ENCODE data around the gene PAX5. TPM values are rescaled to one million over a fixed set of nuclear protein-coding genes. Genes with fewer than 3 reads are reported as not detected.

The PAX5 gene
- total and polyA plus RNA-seq, 2 donors (not counting 1 experiment from before 2014, with no cell fraction given): 196 to 275 TPM

- peaks cover 75% of the 10 kb centered on the region for H3K79me2 ChIP-seq (ENCODE audit: control insufficient read depth, insufficient read depth, low read length)
- intact Hi-C loops (cut with micrococcal nuclease): loop anchor here (1.0 to 5.0 kb wide), 3 partner anchors 10 to 110 kb away; no protein-coding TSS in a partner anchor
- Mint-ChIP-seq H3K9me3 (ENCODE audit: insufficient read depth) (no peaks in the 10 kb centered on the region), H3K27me3 (no peaks in the 10 kb centered on the region), H3K4me3 (peak overlapping the region; percentile 89), H3K4me1 (peaks cover 62% of the 10 kb centered on the region), H3K27ac (peak overlapping the region; percentile 96)
- CTCF ChIA-PET: interaction anchor here (0.6 to 5.0 kb wide), 23 partner anchors 8 to 292 kb away, joined by 3 to 81 read pairs (median 5); partner anchors contain the start of gene ZCCHC7
- no peak for TF ChIP-seq CTCF (IDR thresholded peaks at IDR 0.05)
- peak; percentile 49 for TF ChIP-seq EZH2 (IDR thresholded peaks at IDR 0.05; ENCODE audit: borderline replicate concordance, insufficient read depth, low read depth, low read length, poor library complexity, severe bottlenecking)
- H4K20me1 ChIP-seq (ENCODE audit: control insufficient read depth, insufficient read depth, low read length, poor library complexity, severe bottlenecking): peaks cover 4% of the 10 kb centered on the region
- no peaks in the 10 kb centered on the region for H3K27me3 ChIP-seq (replicated peaks in 1 of 4; ENCODE audit: control extremely low read depth in 1 of 4, control insufficient read depth in 3 of 4, insufficient read depth in 4 of 4, low read length in 3 of 4)
- ATAC-seq (ENCODE audit: low read depth): peak; percentile 35
- H2AFZ ChIP-seq (ENCODE audit: insufficient read depth, low read depth, low read length, poor library complexity, severe bottlenecking): peak overlapping the region; percentile 83
- H3K27ac ChIP-seq (ENCODE audit: low read length in 2 of 2): peak overlapping the region; percentile 98 to 100
- H3K4me3 ChIP-seq (ENCODE audit: control extremely low read depth in 1 of 5, extremely low read depth in 1 of 5, insufficient read depth in 1 of 5, low read depth in 2 of 5, low read length in 4 of 5): peak overlapping the region; percentile 42 to 95 (median 86)
- POLR2A ChIA-PET: interaction anchor here (0.5 to 5.0 kb wide), 25 partner anchors 13 to 335 kb away, joined by 3 to 59 read pairs (median 5); partner anchors contain the start of gene ZCCHC7
- peaks cover 42 to 64% of the 10 kb centered on the region in 2 donors for H3K4me1 ChIP-seq (ENCODE audit: control insufficient read depth in 2 of 2, insufficient read depth in 2 of 2, low read length in 2 of 2)
- peak overlapping the region; percentile 98 for H3K9ac ChIP-seq (ENCODE audit: low read length)
- H3K9me3 ChIP-seq (ENCODE audit: control extremely low read depth in 1 of 3, control insufficient read depth in 2 of 3, insufficient read depth in 1 of 3, low read length in 2 of 3): peaks cover 0 to 4% (median 0%) of the 10 kb centered on the region in 3 donors
- WGBS (ENCODE audit: insufficient coverage): under 1% methylated on average over 42 of the region's 44 CpGs
- peak overlapping the region; percentile 88 for H3K4me2 ChIP-seq (replicated peaks; ENCODE audit: low read depth, low read length, poor library complexity, severe bottlenecking)
- no peaks in the 10 kb centered on the region for H3K36me3 ChIP-seq (replicated peaks in 1 of 2; ENCODE audit: control extremely low read depth in 1 of 2, control insufficient read depth in 1 of 2, extremely low read depth in 1 of 2, insufficient read depth in 2 of 2, low read length in 1 of 2)
- peak; percentile 90 for DNase-seq
These were observed 2.9 kb upstream of the PAX5 start for GRCh38 chr9:37036776-37037502.

All from B cell (primary cell).